ENCODE measurements around the gene NAV2.
"Not testable (repeated sequence)": the region's sequence is repeated elsewhere in the genome, so short reads cannot be mapped to it uniquely, and the experiment has no call there.

NAV2 gene

DNA sequence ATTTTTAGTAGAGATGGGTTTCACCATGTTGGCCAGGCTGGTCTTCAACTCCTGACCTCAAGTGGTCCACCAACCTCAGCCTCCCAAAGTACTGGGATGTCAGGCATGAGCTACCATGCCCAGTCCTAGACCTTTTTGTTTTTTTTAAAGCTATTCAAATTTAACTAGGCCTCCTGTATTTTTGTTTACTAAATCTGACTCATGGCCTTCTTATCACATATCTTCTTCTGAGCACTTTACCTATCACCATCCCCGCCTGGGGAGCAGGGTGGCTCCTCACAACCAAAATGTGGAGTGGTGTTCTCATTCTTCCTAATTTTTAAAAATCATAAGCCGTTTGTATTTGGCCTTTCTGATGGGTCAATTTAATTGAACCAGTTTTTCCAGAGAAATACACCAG lies 355.0 kb downstream of the NAV2 start:
- DNase-seq: no peak
- in situ Hi-C loops (cut with HindIII; ENCODE audit: low pct_ligation_motif_present, low pct_unique_long_range_greater_than_20kb, low sequenced_read_pairs): no loop called here

GRCh38 chr11:20068691-20069090 lies 356.1 kb downstream of the NAV2 start:
- in situ Hi-C loops (cut with HindIII; ENCODE audit: low pct_ligation_motif_present, low pct_unique_long_range_greater_than_20kb, low sequenced_read_pairs): no loop called here
- no peak for DNase-seq

- DNase-seq: no peak
- in situ Hi-C loops (cut with HindIII; ENCODE audit: low pct_ligation_motif_present, low pct_unique_long_range_greater_than_20kb, low sequenced_read_pairs): no loop called here
Observed at GRCh38 chr11:20070459-20070858, 357.8 kb downstream of the NAV2 start.

GRCh38 chr11:20075627-20076026 lies 363.0 kb downstream of the NAV2 start:
- in situ Hi-C loops (cut with HindIII; ENCODE audit: low pct_ligation_motif_present, low pct_unique_long_range_greater_than_20kb, low sequenced_read_pairs): no loop called here
- no peak for DNase-seq

GRCh38 chr11:20078846-20079245 lies 366.2 kb downstream of the NAV2 start:
- in situ Hi-C loops (cut with HindIII; ENCODE audit: low pct_ligation_motif_present, low pct_unique_long_range_greater_than_20kb, low sequenced_read_pairs): no loop called here
- no peak for DNase-seq

GRCh38 chr11:20080032-20080685 lies 367.5 kb downstream of the NAV2 start:
- in situ Hi-C loops (cut with HindIII; ENCODE audit: low pct_ligation_motif_present, low pct_unique_long_range_greater_than_20kb, low sequenced_read_pairs): no loop called here
- no peak for DNase-seq

DNA sequence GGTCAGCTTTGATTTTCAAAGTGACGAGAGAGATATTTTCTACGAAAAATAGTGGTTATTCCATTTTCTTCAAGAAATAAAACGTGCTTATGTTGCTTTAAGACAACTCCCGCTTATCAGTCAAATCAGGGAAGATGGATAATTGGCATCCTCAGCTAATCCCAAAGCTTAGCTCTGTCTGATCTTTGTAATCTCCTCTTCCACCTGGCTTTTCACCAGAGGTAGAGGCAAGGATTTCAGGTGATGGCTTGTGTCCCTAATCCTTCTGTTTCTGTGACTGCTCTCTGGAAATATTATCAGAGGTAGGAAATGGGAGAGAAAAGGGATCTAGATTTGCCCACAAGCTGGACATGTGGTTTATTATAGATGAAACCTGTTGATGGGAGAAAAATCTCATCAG lies 368.7 kb downstream of the NAV2 start:
- in situ Hi-C loops (cut with HindIII; ENCODE audit: low pct_ligation_motif_present, low pct_unique_long_range_greater_than_20kb, low sequenced_read_pairs): no loop called here
- DNase-seq: no peak

DNA sequence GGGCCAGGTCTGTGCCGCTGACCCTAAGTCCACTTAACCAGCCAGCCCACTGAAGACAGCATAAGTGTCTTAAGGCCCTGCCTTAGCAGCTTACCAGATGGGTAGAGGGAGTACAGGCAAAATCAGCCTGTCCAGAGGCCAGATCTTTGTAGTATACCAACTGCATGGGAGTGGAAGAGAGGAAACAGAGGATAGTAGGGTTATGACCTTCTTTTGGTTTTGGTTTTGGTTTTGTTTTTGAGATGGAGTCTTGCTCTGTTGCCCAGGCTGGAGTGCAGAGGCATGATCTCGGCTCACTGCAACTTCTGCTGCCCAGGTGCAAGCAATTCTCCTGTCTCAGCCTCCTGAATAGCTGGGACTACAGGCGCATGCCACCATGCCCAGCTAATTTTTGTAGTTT lies 371.2 kb downstream of the NAV2 start:
- DNase-seq; in situ Hi-C loops (cut with HindIII; ENCODE audit: low pct_ligation_motif_present, low pct_unique_long_range_greater_than_20kb, low sequenced_read_pairs): not testable (repeated sequence)

- in situ Hi-C loops (cut with HindIII; ENCODE audit: low pct_ligation_motif_present, low pct_unique_long_range_greater_than_20kb, low sequenced_read_pairs): no loop called here
- DNase-seq: no peak
Observed at GRCh38 chr11:20084921-20085814, 372.5 kb downstream of the NAV2 start.

GRCh38 chr11:20085918-20086317 lies 373.3 kb downstream of the NAV2 start:
- in situ Hi-C loops (cut with HindIII; ENCODE audit: low pct_ligation_motif_present, low pct_unique_long_range_greater_than_20kb, low sequenced_read_pairs): no loop called here
- no peak for DNase-seq

- in situ Hi-C loops (cut with HindIII; ENCODE audit: low pct_ligation_motif_present, low pct_unique_long_range_greater_than_20kb, low sequenced_read_pairs): no loop called here
Observed at GRCh38 chr11:20087118-20087521, 374.5 kb downstream of the NAV2 start.

GRCh38 chr11:20088397-20089225 lies 376.0 kb downstream of the NAV2 start:
- in situ Hi-C loops (cut with HindIII; ENCODE audit: low pct_ligation_motif_present, low pct_unique_long_range_greater_than_20kb, low sequenced_read_pairs): no loop called here
- no peak for DNase-seq

More at GRCh38 chr11:20087118-20087521, 374.5 kb downstream of the NAV2 start:
- DNase-seq: no peak

- DNase-seq: no peak
- in situ Hi-C loops (cut with HindIII; ENCODE audit: low pct_ligation_motif_present, low pct_unique_long_range_greater_than_20kb, low sequenced_read_pairs): no loop called here
Observed at GRCh38 chr11:20089367-20089766, 376.7 kb downstream of the NAV2 start.

GRCh38 chr11:20089796-20090653 lies 377.4 kb downstream of the NAV2 start:
- no peak for DNase-seq
- in situ Hi-C loops (cut with HindIII; ENCODE audit: low pct_ligation_motif_present, low pct_unique_long_range_greater_than_20kb, low sequenced_read_pairs): no loop called here

DNA sequence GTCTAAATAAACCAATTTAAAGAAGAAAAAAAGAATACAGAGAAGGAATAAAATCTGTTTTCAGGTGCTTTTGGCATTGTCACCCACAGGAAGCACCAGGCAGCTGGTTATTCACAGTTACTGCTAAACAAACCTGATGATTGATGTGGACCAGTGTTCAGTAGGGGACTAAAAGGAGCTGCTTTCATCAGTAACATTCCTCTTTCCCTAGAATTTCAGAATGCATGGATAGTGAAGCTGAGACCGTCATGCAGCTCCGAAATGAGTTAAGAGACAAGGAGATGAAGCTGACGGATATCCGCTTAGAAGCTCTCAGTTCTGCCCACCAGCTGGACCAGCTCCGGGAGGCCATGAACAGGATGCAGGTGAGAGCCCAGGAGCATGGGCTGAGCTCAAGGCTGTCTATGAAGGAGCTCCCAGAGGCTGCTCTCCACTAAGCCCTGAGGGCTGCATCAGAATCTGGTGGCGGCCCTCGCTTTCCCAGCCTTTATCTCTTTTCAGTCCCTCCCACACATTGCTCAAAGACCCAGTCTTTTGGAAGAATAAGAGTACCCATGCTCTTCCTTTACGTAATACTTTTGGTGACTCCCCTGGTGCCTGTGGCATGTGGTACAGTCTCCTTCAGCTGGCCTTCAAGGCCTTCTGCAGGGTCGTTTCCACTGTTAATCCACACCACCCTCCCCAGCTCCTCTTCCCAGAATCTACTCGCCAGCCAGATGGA lies 378.2 kb downstream of the NAV2 start:
- in situ Hi-C loops (cut with HindIII; ENCODE audit: low pct_ligation_motif_present, low pct_unique_long_range_greater_than_20kb, low sequenced_read_pairs): no loop called here

GRCh38 chr11:20093775-20094174 lies 381.1 kb downstream of the NAV2 start:
- in situ Hi-C loops (cut with HindIII; ENCODE audit: low pct_ligation_motif_present, low pct_unique_long_range_greater_than_20kb, low sequenced_read_pairs): no loop called here
- DNase-seq: no peak

More for the DNA sequence above, 378.2 kb downstream of the NAV2 start:
- DNase-seq: no peak

DNA sequence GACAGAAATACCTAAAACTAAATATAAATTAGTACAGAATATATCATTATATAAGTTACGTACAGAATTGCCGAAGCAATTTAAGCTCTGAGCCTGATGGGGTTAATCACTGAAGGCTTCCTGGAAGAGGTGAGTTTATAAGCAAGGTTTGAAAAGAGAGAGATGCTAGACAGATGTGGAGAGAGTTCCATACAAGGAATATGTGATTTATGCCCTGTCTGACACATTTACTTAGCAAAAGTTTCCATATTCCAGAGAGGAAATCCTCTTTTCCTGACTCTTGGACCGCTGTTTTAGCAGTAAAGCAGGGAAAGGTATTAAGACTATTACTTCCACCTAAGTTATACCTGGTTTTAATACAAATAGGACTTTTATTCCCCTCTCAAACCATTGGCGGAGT lies 382.6 kb downstream of the NAV2 start:
- in situ Hi-C loops (cut with HindIII; ENCODE audit: low pct_ligation_motif_present, low pct_unique_long_range_greater_than_20kb, low sequenced_read_pairs): no loop called here
- DNase-seq: no peak

All from ACHN (cell line).